Stimulated activated CD8-positive, alpha-beta memory T cell treated with anti-CD3 and anti-CD28 coated beads, Interleukin-2, amount 100 ng/mL, for 1 hour (primary cell): ENCODE data around the gene UNC80.

Experiments used
- DNase-seq, 2 donors: peaks; one replicate each; pipeline ENCODE4 v3.0.0-alpha.2; 2020; ENCODE audit warnings: low read depth in 2 of 2

The UNC80 gene

GRCh38 chr2:209806318-209806717, 34.7 kb downstream of the UNC80 start:
- DNase-seq = no peak

DNA sequence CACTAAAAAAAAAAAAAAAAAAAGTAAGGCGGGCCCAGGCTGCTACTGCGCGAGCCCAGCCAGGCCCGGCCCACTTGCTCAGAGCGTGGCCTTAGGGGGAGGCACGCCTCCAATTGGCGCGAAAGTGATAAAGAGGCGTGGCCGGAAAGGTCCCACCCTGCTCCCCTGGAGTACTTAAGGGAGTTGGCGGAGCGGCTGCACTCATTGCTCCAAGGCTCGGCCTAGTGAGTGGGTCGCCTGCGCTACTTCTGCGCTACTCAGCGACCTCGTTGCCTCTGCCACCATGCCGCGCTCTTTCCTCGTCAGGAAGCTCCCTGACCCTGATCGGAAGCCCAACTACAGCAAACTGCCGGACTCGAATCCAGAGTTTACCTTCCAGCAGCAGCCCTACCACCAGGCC, 36.9 kb downstream of the UNC80 start:
- no peak for DNase-seq

DNA sequence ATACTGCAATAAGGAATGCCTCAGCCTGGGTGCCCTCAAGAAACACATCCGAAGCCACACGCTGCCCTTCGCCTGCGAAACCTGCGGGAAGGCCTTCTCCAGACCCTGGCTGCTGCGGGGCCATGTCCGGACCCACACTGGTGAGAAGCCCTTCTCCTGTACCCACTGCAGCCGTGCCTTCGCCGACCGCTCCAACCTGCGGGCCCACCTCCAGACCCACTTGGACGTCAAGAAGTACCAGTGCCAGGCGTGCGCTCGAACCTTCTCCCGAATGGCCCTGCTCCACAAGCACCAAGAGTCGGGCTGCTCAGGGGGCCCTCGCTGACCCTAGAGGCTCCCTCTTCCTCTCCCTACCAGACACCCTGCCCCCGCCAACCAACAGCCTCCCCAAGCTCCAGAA, 37.6 kb downstream of the UNC80 start:
- DNase-seq = no peak

DNA sequence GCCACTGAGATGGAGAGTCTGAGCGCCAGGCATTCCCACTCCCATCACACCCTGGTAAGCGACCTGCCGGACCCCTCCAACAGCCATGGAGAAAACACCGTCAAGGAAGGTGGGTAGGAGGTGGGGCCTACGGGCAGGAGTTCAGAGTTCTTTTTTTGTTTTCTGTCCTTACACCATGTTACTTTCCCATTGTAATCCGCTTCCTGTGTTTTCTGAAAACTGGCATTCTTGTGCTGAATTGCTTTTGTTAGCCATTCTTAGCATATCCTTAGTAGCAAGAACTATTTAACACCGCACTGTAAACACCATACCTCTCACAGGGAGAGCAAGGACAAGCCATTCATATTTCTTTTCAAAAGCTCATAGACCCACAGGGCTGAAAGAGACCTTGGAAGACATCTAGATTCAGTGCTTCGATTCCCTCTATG, 46.2 kb downstream of the UNC80 start:
- DNase-seq = no peak

DNA sequence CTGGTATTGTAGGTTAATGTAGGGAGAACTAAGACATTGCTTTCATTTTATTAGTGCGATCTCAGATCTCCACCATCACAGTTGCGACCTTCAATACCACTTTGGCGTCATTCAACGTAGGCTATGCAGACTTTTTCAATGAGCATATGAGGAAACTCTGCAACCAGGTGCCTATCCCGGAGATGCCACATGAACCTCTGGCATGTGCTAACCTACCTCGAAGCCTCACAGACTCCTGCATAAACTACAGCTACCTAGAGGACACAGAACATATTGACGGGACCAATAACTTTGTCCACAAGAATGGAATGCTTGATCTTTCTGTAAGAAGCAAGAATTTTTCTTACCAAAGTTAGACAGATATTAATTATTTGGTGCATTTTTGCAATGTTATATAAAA, 47.3 kb downstream of the UNC80 start:
- DNase-seq = no peak

- no peak for DNase-seq
Measured at GRCh38 chr2:209821806-209822205, 50.2 kb downstream of the UNC80 start.

GRCh38 chr2:209823484-209823883, 51.9 kb downstream of the UNC80 start:
- no peak for DNase-seq

DNA sequence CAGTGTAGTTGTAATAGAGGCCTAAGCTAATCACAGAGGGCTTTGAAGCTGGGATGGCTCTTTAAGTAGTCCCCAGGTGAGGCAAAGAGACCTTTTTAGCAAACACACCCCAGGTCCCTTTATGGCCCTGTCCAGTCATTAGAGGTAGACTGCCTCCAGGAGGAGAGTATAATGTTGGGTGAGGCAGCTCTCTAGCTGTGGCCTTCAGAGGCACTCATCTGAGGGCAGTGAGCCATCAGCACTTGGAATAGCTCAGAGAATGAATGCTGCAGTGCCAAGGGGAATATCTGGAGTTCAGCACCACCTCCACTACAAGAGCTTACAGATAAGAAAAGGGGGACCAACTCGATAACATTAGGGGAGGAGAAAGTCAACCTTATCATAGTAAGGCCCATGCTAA, 52.8 kb downstream of the UNC80 start:
- no peak for DNase-seq

DNA sequence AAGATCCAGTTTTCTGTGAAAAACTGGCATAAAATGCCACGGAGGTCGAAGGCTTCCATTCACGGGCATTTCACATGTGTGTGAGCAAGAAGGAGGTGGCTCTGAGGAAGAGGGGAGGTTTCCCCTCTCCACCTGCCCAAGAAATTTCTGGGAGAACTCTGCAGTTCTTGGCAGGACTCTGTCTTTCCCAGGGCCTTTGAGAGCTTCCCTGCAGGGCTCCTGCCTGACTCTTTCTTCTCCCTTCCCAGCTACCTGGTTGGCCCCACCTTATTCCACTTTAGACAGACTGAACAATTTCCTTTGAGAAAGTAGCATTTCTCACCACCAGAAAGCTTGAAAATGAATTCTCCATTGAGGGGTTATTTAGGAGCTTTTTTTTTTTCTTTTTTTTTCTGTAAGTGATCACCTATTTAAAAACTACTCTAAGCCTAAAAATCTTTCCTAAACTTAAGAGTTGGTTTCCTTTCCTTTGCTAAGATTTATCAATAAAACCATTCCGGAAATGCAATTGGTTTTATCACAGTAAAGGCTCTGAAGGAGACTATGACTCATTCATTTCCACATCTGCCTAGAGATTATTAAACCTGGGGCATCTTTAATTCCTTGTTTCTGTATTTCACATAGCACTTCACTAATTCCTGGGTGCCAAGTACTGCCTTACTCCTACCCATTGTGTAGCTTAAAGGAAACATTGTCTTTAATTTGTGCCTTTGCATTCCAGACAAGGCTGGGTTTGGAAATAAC, 59.3 kb downstream of the UNC80 start:
- no peak for DNase-seq

- DNase-seq = no peak
Measured at GRCh38 chr2:209834767-209835166, 63.1 kb downstream of the UNC80 start.

- DNase-seq = no peak
Measured at GRCh38 chr2:209840434-209840833, 68.8 kb downstream of the UNC80 start.

DNA sequence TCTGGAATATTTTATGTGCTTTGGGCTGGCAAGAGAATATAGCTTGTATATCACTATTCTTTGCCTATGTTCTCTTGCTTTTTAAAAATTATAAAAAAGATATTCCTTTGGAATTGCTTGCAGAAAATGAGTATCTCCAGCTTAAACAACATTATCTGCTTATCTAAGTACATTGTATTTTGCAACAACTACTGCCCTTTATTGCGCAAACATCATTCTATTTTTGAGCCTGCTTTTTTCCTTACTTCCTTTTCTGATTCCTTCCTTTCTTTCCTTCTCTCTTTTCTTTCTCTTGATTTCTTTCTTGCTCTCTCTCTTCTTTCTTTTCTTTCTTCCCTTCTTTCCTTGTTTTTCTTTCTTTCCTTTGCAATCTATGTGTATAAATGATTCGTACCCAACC, 74.0 kb downstream of the UNC80 start:
- no peak for DNase-seq

GRCh38 chr2:209864716-209865295, 93.2 kb downstream of the UNC80 start:
- DNase-seq = no peak

- no peak for DNase-seq
Measured at GRCh38 chr2:209868271-209868994, 96.8 kb downstream of the UNC80 start.

- DNase-seq = no peak
Measured at GRCh38 chr2:209870067-209870466, 98.4 kb downstream of the UNC80 start.

- DNase-seq = no peak
Measured at GRCh38 chr2:209872675-209873074, 101.0 kb downstream of the UNC80 start.

- DNase-seq = no peak
Measured at GRCh38 chr2:209875270-209875669, 103.6 kb downstream of the UNC80 start.

DNA sequence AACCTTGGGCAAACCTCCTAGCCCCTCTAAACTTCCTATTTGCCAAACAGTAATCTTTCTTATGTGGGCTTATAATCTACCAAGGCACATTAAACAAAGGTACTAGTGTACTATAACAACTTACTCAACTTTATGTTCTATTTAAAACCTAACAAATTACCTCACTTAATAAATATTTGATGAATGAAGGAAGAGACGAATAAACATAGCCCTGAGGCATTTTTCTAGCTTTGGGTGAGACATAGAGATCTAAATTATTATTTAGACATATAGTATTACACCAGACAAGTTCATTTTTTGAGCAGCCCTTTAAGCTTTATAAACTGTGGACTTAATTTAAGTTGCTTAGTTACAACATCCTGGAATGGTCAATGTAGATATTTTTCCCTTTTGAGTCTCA, 104.6 kb downstream of the UNC80 start:
- no peak for DNase-seq

DNA sequence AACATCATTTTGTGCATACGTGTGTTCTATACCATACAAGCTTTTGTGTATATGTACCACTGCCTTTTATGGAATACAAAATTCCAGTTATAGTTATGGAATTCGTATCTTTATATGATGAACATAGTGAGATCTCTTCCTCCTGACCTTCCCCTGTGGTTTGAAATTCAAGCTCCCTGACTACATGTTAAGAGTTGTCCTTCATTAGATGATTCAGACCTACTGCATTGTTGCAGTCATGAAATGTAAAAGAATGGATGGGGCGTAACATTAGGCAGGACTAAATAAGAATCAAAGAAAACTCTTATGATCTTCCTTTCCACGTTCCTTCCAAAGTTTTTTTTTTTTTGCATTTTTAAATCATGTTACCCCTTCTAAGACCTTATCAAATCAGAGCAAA, 107.1 kb downstream of the UNC80 start:
- DNase-seq = no peak

DNA sequence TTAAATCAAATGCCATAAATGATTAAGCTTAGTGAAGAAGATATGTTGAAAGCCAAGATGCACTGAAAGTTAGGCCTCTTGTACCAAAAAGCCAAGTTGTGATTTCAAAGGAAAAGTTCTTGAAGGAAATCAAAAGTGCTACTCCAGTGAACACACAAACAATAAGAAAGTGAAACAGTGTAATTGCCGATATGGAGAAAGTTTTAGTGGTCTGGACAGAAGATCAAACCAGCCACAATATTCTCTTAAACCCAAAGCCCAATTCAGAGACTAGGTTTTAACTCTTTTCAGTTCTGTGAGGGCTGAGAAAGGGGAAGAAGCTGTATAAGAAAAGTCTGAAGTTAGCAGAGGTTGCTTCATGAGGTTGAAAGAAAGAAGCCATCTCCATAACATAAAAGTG, 129.0 kb downstream of the UNC80 start:
- DNase-seq = no peak

DNA sequence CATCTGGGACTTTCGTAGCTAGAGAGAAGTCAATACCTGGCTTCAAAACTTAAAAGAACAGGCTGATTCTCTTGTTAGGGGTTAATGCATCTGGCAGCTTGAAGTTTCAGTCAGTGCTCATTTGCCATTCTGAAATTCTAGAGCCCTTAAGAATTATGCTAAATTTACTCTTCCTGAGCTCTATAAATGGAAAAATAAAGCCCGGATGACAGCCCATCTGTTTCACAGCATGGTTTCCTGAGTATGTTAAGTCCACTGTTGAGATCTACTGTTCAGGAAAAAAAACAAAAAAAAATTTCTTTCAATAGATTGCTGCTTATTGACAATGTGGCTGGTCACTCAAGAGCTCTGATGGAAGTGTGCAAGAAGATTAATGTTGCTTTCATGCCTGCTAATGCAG, 129.5 kb downstream of the UNC80 start:
- DNase-seq = no peak

- no peak for DNase-seq
Measured at GRCh38 chr2:209905691-209906090, 134.1 kb downstream of the UNC80 start.

GRCh38 chr2:209907746-209908145, 136.1 kb downstream of the UNC80 start:
- no peak for DNase-seq
